ENCODE measurements around the gene ERBB4.

- no peak for TF ChIP-seq CTCF (IDR thresholded peaks at IDR 0.05)
- no peak for TF ChIP-seq POLR2AphosphoS5 (IDR thresholded peaks at IDR 0.05)
- TF ChIP-seq POLR2A (IDR thresholded peaks at IDR 0.05): no peak
- no peak for TF ChIP-seq EP300 (IDR thresholded peaks at IDR 0.05)
Measured at GRCh38 chr2:211955648-211956047, 583.0 kb downstream of the ERBB4 start.
